Thyroid gland (tissue), 4 donors: ENCODE results near the gene AFP. TPM values are rescaled to one million over a fixed set of nuclear protein-coding genes. Genes with fewer than 3 reads are reported as not detected.
"Not testable (repeated sequence)": the region's sequence is repeated elsewhere in the genome, so short reads cannot be mapped to it uniquely, and the experiment has no call there.

Source experiments
- DNase-seq, 2 donors: peaks; one replicate each; pipeline ENCODE4 v3.0.0-alpha.2; 2019
- H3K27ac ChIP-seq, 3 donors: fragments of 200-600 bp; sonication (generic); 1 replicate in 2 of 3; 2 replicates in 1 of 3; pipeline ENCODE4 v1.5.1; 2016 to 2019; ENCODE audit warnings: mild to moderate bottlenecking in 1 of 3, moderate library complexity in 1 of 3
- H3K27me3 ChIP-seq: fragments of 200-600 bp; sonication (generic); one replicate; pipeline ENCODE4 v1.5.1; 2019
- H3K36me3 ChIP-seq, 2 donors: fragments of 200-600 bp; sonication (generic); one replicate each; pipeline ENCODE4 v1.5.1; 2016 to 2019
- H3K4me1 ChIP-seq, 2 donors: fragments of 200-600 bp; sonication (generic); one replicate each; pipeline ENCODE4 v1.5.1; 2017 to 2019
- H3K4me3 ChIP-seq, 3 donors: fragments of 200-600 bp; sonication (generic); replicated peaks in 1 of 3; 1 replicate in 2 of 3; 2 replicates in 1 of 3; pipeline ENCODE4 v1.5.1; 2016; ENCODE audit warnings: mild to moderate bottlenecking in 1 of 3
- H3K9me3 ChIP-seq: fragments of 200-600 bp; sonication (generic); one replicate; pipeline ENCODE4 v1.5.1; 2017
- POLR2A ChIP-seq, 2 donors: fragments of 450-650 bp; IDR thresholded peaks; one replicate each; pipeline ENCODE4 v1.6.1; 2017; ENCODE audit warnings: antibody characterized with exemption in 2 of 2, mild to moderate bottlenecking in 2 of 2, moderate library complexity in 1 of 2
- WGBS, 2 donors: methylation state at CpG; one replicate each; pipeline ENCODE4 v1.1.5; 2017; 5-methylcytosine and 5-hydroxymethylcytosine counted together
- intact Hi-C: fragments of 100-400 bp; cut with DNase I; formaldehyde crosslinking; loops from one replicate; pipeline ENCODE4 v1.15.1; 2023
- total RNA-seq, 4 donors: library from RNA; depleted of rRNA; stranded (reverse); fragments of >200 nt; gene quantifications; one replicate each; pipeline ENCODE4 v1.2.3, GENCODE V29; 2016
- TF ChIP-seq, protein P1 (sequence below), 6 experiments: fragments of 200-600 bp in 3 of 6; fragments of 450-650 bp in 3 of 6; sonication (generic) in 3 of 6; IDR thresholded peaks; one replicate each; pipeline ENCODE4 v1.5.1; 2016 to 2019; ENCODE audit warnings: antibody characterized with exemption in 6 of 6, mild to moderate bottlenecking in 2 of 6, inconsistent platforms in 1 of 6, moderate library complexity in 1 of 6

AFP gene
- total RNA-seq: not detected

DNA sequence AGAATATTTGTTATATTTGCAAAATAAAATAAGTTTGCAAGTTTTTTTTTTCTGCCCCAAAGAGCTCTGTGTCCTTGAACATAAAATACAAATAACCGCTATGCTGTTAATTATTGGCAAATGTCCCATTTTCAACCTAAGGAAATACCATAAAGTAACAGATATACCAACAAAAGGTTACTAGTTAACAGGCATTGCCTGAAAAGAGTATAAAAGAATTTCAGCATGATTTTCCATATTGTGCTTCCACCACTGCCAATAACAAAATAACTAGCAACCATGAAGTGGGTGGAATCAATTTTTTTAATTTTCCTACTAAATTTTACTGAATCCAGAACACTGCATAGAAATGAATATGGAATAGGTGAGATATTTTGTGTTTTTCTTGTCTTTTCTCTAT lies at the start of gene AFP:
TSS of gene AFP (plus strand) at position 238 of the 400 bp plus-strand sequence. CDS start at position 280, 42 bp downstream.
- no peak within 1 kb of the TSS for H3K27ac ChIP-seq
- TF ChIP-seq POLR2A (IDR thresholded peaks at IDR 0.05): no peak
- TF ChIP-seq, protein P1, sequence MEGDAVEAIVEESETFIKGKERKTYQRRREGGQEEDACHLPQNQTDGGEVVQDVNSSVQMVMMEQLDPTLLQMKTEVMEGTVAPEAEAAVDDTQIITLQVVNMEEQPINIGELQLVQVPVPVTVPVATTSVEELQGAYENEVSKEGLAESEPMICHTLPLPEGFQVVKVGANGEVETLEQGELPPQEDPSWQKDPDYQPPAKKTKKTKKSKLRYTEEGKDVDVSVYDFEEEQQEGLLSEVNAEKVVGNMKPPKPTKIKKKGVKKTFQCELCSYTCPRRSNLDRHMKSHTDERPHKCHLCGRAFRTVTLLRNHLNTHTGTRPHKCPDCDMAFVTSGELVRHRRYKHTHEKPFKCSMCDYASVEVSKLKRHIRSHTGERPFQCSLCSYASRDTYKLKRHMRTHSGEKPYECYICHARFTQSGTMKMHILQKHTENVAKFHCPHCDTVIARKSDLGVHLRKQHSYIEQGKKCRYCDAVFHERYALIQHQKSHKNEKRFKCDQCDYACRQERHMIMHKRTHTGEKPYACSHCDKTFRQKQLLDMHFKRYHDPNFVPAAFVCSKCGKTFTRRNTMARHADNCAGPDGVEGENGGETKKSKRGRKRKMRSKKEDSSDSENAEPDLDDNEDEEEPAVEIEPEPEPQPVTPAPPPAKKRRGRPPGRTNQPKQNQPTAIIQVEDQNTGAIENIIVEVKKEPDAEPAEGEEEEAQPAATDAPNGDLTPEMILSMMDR (IDR thresholded peaks at IDR 0.05): no peak
- no peaks in the 10 kb centered on the region for H3K9me3 ChIP-seq
- no peaks in the 10 kb centered on the region for H3K36me3 ChIP-seq
- no peaks in the 10 kb centered on the region for H3K27me3 ChIP-seq
- WGBS, 2 donors: 79 to 84% methylated on average over 1 of the region's 1 CpG
- no peak for DNase-seq
- intact Hi-C loops: no loop called here
- H3K4me1 ChIP-seq: no peaks in the 10 kb centered on the region
- no peak within 1 kb of the TSS for H3K4me3 ChIP-seq

DNA sequence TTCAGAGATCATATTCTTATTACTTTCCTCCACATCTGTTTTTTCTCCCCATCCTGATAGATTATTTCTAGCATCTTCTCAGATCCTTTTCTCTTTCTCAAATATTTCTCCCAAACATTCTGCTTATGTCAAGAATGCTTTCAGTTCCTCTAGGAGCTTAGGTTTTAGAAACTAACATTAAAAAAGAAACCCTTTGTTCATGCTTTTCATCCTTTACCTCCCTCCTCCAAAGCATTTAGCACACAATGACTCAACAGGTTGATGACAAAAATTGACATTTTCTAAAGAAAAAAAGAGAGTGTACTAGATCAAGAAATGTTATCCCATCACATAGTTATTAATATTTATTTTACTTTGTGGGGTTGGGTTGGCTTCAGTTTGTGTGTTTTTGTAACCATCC lies 48.5 kb upstream of the AFP start:
- Histone ChIP-seq H3K4me3 (no peak overlapping the region), H3K27me3 (no peaks in the 10 kb centered on the region), H3K4me1 (no peaks in the 10 kb centered on the region), H3K27ac (no peak overlapping the region), H3K36me3 (no peaks in the 10 kb centered on the region), H3K9me3 (no peaks in the 10 kb centered on the region)
- DNase-seq: no peak
- TF ChIP-seq, protein P1 (IDR thresholded peaks at IDR 0.05): no peak
- TF ChIP-seq POLR2A (IDR thresholded peaks at IDR 0.05): no peak
- intact Hi-C loops: no loop called here

DNA sequence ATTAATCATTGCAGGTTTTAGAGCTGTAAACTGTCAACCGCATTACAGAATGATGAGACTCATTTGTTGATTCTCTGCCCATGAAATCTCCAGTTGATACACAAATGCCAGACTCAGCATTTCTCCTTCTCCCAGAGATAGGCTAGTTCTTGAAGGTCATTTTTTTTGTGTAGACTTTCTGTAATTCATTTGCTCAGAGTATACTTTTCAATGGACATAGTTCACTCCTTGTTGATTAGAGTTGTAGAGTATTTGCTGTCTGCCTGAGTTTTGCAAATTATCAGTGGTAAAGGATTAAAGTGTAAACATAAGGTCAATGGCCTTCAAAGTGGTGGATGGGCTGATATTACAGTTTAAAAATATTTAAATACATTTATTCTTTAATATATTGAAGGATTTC lies 47.1 kb upstream of the AFP start:
- DNase-seq: no peak
- Histone ChIP-seq H3K4me3 (no peak overlapping the region), H3K27me3 (no peaks in the 10 kb centered on the region), H3K4me1 (no peaks in the 10 kb centered on the region), H3K27ac (no peak overlapping the region), H3K36me3 (no peaks in the 10 kb centered on the region), H3K9me3 (no peaks in the 10 kb centered on the region)
- TF ChIP-seq, protein P1 (IDR thresholded peaks at IDR 0.05): no peak
- TF ChIP-seq POLR2A (IDR thresholded peaks at IDR 0.05): no peak
- intact Hi-C loops: no loop called here
- WGBS, 2 donors: 86 to 90% methylated on average over 1 of the region's 1 CpG

DNA sequence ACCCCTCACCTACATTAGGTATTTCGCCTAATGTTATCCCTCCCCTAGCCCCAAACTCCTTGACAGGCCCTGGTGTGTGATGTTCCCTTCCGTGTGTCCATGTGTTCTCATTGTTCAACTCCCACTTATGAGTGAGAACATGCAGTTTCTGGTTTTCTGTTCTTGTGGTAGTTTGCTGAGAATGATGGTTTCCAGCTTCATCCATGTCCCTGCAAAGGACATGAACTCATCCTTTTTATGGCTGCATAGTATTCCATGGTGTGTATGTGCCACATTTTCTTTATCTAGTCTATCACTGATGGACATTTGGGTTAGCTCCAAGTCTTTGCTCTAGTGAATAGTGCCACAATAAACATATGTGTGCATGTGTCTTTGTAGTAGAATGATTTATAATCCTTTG lies 46.4 kb upstream of the AFP start:
- H3K27ac ChIP-seq, H3K27me3 ChIP-seq, intact Hi-C loops, DNase-seq, H3K4me3 ChIP-seq, H3K36me3 ChIP-seq, H3K4me1 ChIP-seq, H3K9me3 ChIP-seq: not testable (repeated sequence)
- 94 to 96% methylated on average over 2 of the region's 2 CpGs for WGBS, 2 donors

DNA sequence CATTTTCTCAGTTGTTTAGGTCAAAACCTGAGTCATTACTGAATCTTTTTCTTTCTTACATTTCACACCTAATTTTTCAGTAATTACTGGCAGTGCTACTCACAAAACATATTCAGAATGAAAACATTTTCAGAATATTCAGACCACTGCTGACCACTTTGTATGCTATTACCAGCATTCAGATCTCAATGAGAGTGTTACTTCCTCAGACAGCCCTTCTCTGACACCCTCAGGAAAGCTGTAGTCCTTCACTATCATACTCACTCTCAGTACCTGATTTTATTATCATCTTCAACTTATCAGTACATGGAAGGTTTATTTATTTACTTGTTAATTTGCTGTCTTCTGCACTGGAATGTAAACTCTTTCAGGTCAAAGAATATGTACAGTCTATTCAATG lies 44.2 kb upstream of the AFP start:
- no peak overlapping the region for H3K4me3 ChIP-seq
- no peak for TF ChIP-seq POLR2A (IDR thresholded peaks at IDR 0.05)
- TF ChIP-seq, protein P1 (IDR thresholded peaks at IDR 0.05): no peak
- no peak overlapping the region for H3K27ac ChIP-seq
- H3K36me3 ChIP-seq: no peaks in the 10 kb centered on the region
- H3K9me3 ChIP-seq: no peaks in the 10 kb centered on the region
- intact Hi-C loops: no loop called here
- H3K27me3 ChIP-seq: no peaks in the 10 kb centered on the region
- DNase-seq: no peak
- no peaks in the 10 kb centered on the region for H3K4me1 ChIP-seq

DNA sequence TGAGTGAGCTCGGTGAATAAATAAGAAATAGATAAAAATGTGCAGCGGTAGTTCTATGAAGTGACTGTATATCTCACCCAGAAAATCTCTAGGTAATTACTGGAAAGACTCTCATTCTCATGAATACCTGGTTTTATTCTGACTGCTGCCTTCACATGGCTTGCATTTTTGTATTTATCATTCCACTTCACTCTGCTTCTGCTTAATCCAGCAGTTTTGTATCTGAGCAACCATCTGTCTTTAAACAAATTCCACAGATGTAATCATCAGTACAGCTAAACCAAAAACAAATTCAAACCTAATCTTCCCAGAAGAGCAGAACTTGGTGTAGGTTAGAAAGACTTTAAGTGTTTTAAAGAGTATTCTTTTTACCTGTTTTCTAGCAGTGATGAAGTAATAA lies 43.1 kb upstream of the AFP start:
- TF ChIP-seq, protein P1 (IDR thresholded peaks at IDR 0.05): no peak
- no peak for TF ChIP-seq POLR2A (IDR thresholded peaks at IDR 0.05)
- intact Hi-C loops: no loop called here
- H3K27me3 ChIP-seq: no peaks in the 10 kb centered on the region
- WGBS, 2 donors: 91% methylated on average over 2 of the region's 2 CpGs
- no peak for DNase-seq
- H3K9me3 ChIP-seq: no peaks in the 10 kb centered on the region
- H3K27ac ChIP-seq: no peak overlapping the region
- no peaks in the 10 kb centered on the region for H3K36me3 ChIP-seq
- H3K4me3 ChIP-seq: no peak overlapping the region
- H3K4me1 ChIP-seq: no peaks in the 10 kb centered on the region
